HepG2 (cell line): ENCODE results near the gene IFI27. TPM values are rescaled to one million over a fixed set of nuclear protein-coding genes. Genes with fewer than 3 reads are reported as not detected.

Experiments
- ATAC-seq: fragments of 200-7000 bp; cut with Tn5 transposase; 3 replicates; pipeline ENCODE4 v1.9.1; 2020; ENCODE audit warnings: mild to moderate bottlenecking, moderate library complexity
- BruUV-seq: library from RNA; stranded (reverse); fragments of 400-500 nt; replicated peaks from 2 replicates; lab custom pipeline; 2021; lab: Mats Ljungman, UMichigan
- CTCF ChIA-PET: fragments of 300-600 bp; formaldehyde crosslinking; extraction: SDS; loops from one replicate; lab custom pipeline; 2021; ENCODE audit warnings: low total read pairs, inconsistent platforms, low intra/inter-chr PET ratio; lab: Yijun Ruan, JAX
- POLR2A ChIA-PET: fragments of 350-600 bp; sonication (Branson Sonifier 250); formaldehyde crosslinking; loops from one replicate; lab custom pipeline; 2020; ENCODE audit warnings: antibody characterized with exemption, inconsistent platforms; lab: Yijun Ruan, JAX
- DNase-seq: peaks from one replicate; pipeline ENCODE4 v3.0.0-alpha.2; 2015; ENCODE audit warnings: low spot score
- FAIRE-seq: peaks from 3 replicates; lab custom pipeline; 2011; peaks lifted over from hg19 to GRCh38; lab: Jason Lieb, UNC
- H2AFZ ChIP-seq: one replicate; pipeline ENCODE4 v1.6.1; 2011; ENCODE audit warnings: low read length, inconsistent platforms
- H3K27ac ChIP-seq: fragments of 300-600 bp; 3 replicates; pipeline ENCODE4 v1.8.0; 2011; ENCODE audit warnings: mixed run types, mild to moderate bottlenecking, mixed read lengths, low read length, inconsistent platforms; ENCODE audit not compliant: insufficient read depth; ENCODE audit errors: extremely low read length
- H3K27me3 ChIP-seq, 2 experiments: fragments of 200-600 bp in 1 of 2; 2 replicates in 1 of 2; 3 replicates in 1 of 2; pipeline versions ENCODE4 v1.6.0 to v1.8.0; 2011; ENCODE audit warnings: low read length in 2 of 2, mild to moderate bottlenecking in 2 of 2, moderate library complexity in 2 of 2, inconsistent platforms in 1 of 2; ENCODE audit not compliant: insufficient read depth in 2 of 2, control insufficient read depth in 1 of 2
- H3K36me3 ChIP-seq, 2 experiments: fragments of 200-600 bp in 1 of 2; replicated peaks in 1 of 2; 2 replicates in 1 of 2; 3 replicates in 1 of 2; pipeline versions ENCODE4 v1.5.1 to v1.8.0; 2011; ENCODE audit warnings: low read length in 2 of 2, inconsistent platforms in 1 of 2; ENCODE audit not compliant: insufficient read depth in 2 of 2, control insufficient read depth in 1 of 2
- H3K4me1 ChIP-seq: 2 replicates; pipeline ENCODE4 v1.5.1; 2012; ENCODE audit warnings: low read length, inconsistent platforms; ENCODE audit not compliant: insufficient read depth
- H3K4me2 ChIP-seq: 2 replicates; pipeline ENCODE4 v1.6.0; 2011; ENCODE audit warnings: low read depth, low read length, inconsistent platforms
- H3K4me3 ChIP-seq, 3 experiments: fragments of 200-600 bp in 1 of 3; sonication (generic), shearing (Covaris generic) in 1 of 3; replicated peaks in 1 of 3; 2 replicates each; pipeline ENCODE4 v1.5.1; 2011 to 2016; ENCODE audit warnings: low read length in 3 of 3, inconsistent platforms in 2 of 3, low read depth in 2 of 3, mild to moderate bottlenecking in 2 of 3, control low read depth in 1 of 3, mixed read lengths in 1 of 3; ENCODE audit not compliant: insufficient read depth in 1 of 3
- H3K79me2 ChIP-seq: one replicate; pipeline ENCODE4 v1.6.1; 2011; ENCODE audit warnings: low read length, inconsistent platforms; ENCODE audit not compliant: insufficient read depth
- H3K9ac ChIP-seq: 2 replicates; pipeline ENCODE4 v1.6.0; 2011; ENCODE audit warnings: mild to moderate bottlenecking, low read depth, low read length, inconsistent platforms; ENCODE audit not compliant: insufficient read depth
- H3K9me3 ChIP-seq: 2 replicates; pipeline ENCODE4 v1.5.1; 2012; ENCODE audit warnings: mild to moderate bottlenecking, low read length
- H4K20me1 ChIP-seq: 2 replicates; pipeline ENCODE4 v1.6.0; 2011; ENCODE audit warnings: inconsistent platforms, mild to moderate bottlenecking, low read length, moderate library complexity; ENCODE audit not compliant: insufficient read depth
- ASH2L ChIP-seq: fragments of 300-600, 200-600 bp; sonication (generic); IDR thresholded peaks from 2 replicates; pipeline ENCODE4 v1.7.0; 2017; ENCODE audit warnings: low read depth, mild to moderate bottlenecking, moderate library complexity, mixed read lengths, low read length; ENCODE audit not compliant: insufficient read length
- CAMTA2 ChIP-seq: sonication (generic); formaldehyde crosslinking; IDR thresholded peaks from 2 replicates; pipeline ENCODE4 v1.4.0; 2020; ENCODE audit warnings: mild to moderate bottlenecking, missing genetic modification reagents, borderline replicate concordance
- CHCHD3 ChIP-seq: sonication (generic); formaldehyde crosslinking; IDR thresholded peaks from 2 replicates; pipeline ENCODE4 v1.8.0; 2022; ENCODE audit warnings: mild to moderate bottlenecking, missing genetic modification reagents, moderate library complexity
- DPF2 ChIP-seq: sonication (generic); formaldehyde crosslinking; IDR thresholded peaks from 2 replicates; pipeline ENCODE4 v1.4.0; 2020; ENCODE audit warnings: mild to moderate bottlenecking, low read depth, missing genetic modification reagents, borderline replicate concordance
- GATA4 ChIP-seq: sonication (generic); IDR thresholded peaks from 2 replicates; pipeline ENCODE4 v1.6.1; 2016; ENCODE audit warnings: antibody characterized with exemption, low read depth, borderline replicate concordance
- HNRNPL ChIP-seq: fragments of 200-400 bp; formaldehyde crosslinking; IDR thresholded peaks from 2 replicates; pipeline ENCODE4 v1.6.1; 2017; ENCODE audit warnings: mild to moderate bottlenecking, low read depth, low read length
- IKZF4 ChIP-seq: sonication (generic); formaldehyde crosslinking; IDR thresholded peaks from 2 replicates; pipeline ENCODE4 v1.5.1; 2020; ENCODE audit warnings: borderline replicate concordance, mild to moderate bottlenecking, low read depth, missing genetic modification reagents; ENCODE audit errors: not compliant biosample characterization
- PRMT3 ChIP-seq: sonication (generic); formaldehyde crosslinking; IDR thresholded peaks from 2 replicates; pipeline ENCODE4 v1.8.1; 2022; ENCODE audit warnings: low read depth, mild to moderate bottlenecking, moderate library complexity, missing genetic modification reagents, borderline replicate concordance
- RAD21 ChIP-seq: fragments of 450-650 bp; formaldehyde crosslinking; IDR thresholded peaks from 2 replicates; pipeline ENCODE4 v1.5.0; 2020; ENCODE audit warnings: mild to moderate bottlenecking
- RELA ChIP-seq: sonication (generic); formaldehyde crosslinking; IDR thresholded peaks from 2 replicates; pipeline ENCODE4 v1.4.0; 2020; ENCODE audit warnings: missing genetic modification reagents
- STAG1 ChIP-seq: sonication (generic); formaldehyde crosslinking; IDR thresholded peaks from 2 replicates; pipeline ENCODE4 v1.4.0; 2020; ENCODE audit warnings: missing genetic modification reagents
- TEAD2 ChIP-seq: sonication (generic); formaldehyde crosslinking; IDR thresholded peaks from 2 replicates; pipeline ENCODE4 v1.9.0; 2021; ENCODE audit warnings: missing genetic modification reagents
- TEAD3 ChIP-seq: optimal IDR thresholded peaks from 2 replicates; pipeline ENCODE3; 2016; ENCODE audit warnings: borderline replicate concordance
- ZFP41 ChIP-seq: sonication (generic); formaldehyde crosslinking; IDR thresholded peaks from 2 replicates; pipeline ENCODE4 v1.4.0; 2020; ENCODE audit warnings: mild to moderate bottlenecking, missing genetic modification reagents, borderline replicate concordance
- ZMYM4 ChIP-seq: sonication (generic); formaldehyde crosslinking; IDR thresholded peaks from 2 replicates; pipeline ENCODE4 v1.8.1; 2023; ENCODE audit warnings: mild to moderate bottlenecking, missing genetic modification reagents
- ZNF326 ChIP-seq: sonication (generic); formaldehyde crosslinking; IDR thresholded peaks from 2 replicates; pipeline ENCODE4 v1.4.0; 2020; ENCODE audit warnings: missing genetic modification reagents, borderline replicate concordance
- ZNF331 ChIP-seq: sonication (generic); formaldehyde crosslinking; IDR thresholded peaks from 2 replicates; pipeline ENCODE4 v1.4.0; 2020; ENCODE audit warnings: missing genetic modification reagents
- ZNF33B ChIP-seq: sonication (generic); formaldehyde crosslinking; IDR thresholded peaks from 2 replicates; pipeline ENCODE4 v1.5.1; 2020; ENCODE audit warnings: mild to moderate bottlenecking, missing genetic modification reagents
- ZNF441 ChIP-seq: sonication (generic); formaldehyde crosslinking; IDR thresholded peaks from 2 replicates; pipeline ENCODE4 v1.7.0; 2021; ENCODE audit warnings: missing genetic modification reagents, borderline replicate concordance
- ZNF547 ChIP-seq: sonication (generic); formaldehyde crosslinking; IDR thresholded peaks from 2 replicates; pipeline ENCODE4 v1.5.1; 2020; ENCODE audit warnings: mild to moderate bottlenecking, missing genetic modification reagents
- ZNF567 ChIP-seq: sonication (generic); formaldehyde crosslinking; IDR thresholded peaks from 2 replicates; pipeline ENCODE4 v1.8.1; 2023; ENCODE audit warnings: mild to moderate bottlenecking, missing genetic modification reagents, borderline replicate concordance
- ZNF652 ChIP-seq: IDR thresholded peaks from 2 replicates; pipeline ENCODE4 v1.6.1; 2016; ENCODE audit warnings: low read depth, borderline replicate concordance
- ZNF720 ChIP-seq: sonication (generic); formaldehyde crosslinking; IDR thresholded peaks from 2 replicates; pipeline ENCODE4 v1.4.0; 2020; ENCODE audit warnings: missing genetic modification reagents
- ZSCAN30 ChIP-seq: sonication (generic); formaldehyde crosslinking; IDR thresholded peaks from 2 replicates; pipeline ENCODE4 v1.5.0; 2020; ENCODE audit warnings: mild to moderate bottlenecking, missing genetic modification reagents
- WGBS: methylation state at CpG from one replicate; pipeline ENCODE4 v1.1.6; 2017; ENCODE audit warnings: low lambda C conversion rate; 5-methylcytosine and 5-hydroxymethylcytosine counted together
- in situ Hi-C: cut with HindIII; loops from 2 replicates; pipeline ENCODE4 v1.10.0; 2017; ENCODE audit warnings: low pct_unique_long_range_greater_than_20kb; ENCODE audit not compliant: extremely low pct_ligation_motif_present
- intact Hi-C: fragments of 100-400 bp; cut with micrococcal nuclease; formaldehyde crosslinking; loops from one replicate; pipeline ENCODE4 v1.10.0; 2022; ENCODE audit not compliant: unreplicated experiment
- polyA plus RNA-seq, 8 experiments: library from polyadenylated mRNA; depleted of rRNA in 3 of 8; stranded (reverse) in 7 of 8; unstranded in 1 of 8; fragments of >200 nt; fragmentation: Illumina TruSeq in 4 of 8; extraction: Trizol in 4 of 8; gene quantifications; 2 replicates each; pipeline versions ENCODE4 v1.2.1 to v1.2.3, GENCODE V29; 2011 to 2016; ENCODE audit warnings: low read depth in 4 of 8, missing spikeins in 1 of 8, mixed read lengths in 1 of 8; ENCODE audit not compliant: insufficient read depth in 1 of 8
- total RNA-seq, 5 experiments: library from RNA; depleted of rRNA; stranded (reverse); fragments of >200 nt; fragmentation: Illumina TruSeq; extraction: Trizol; gene quantifications; 2 replicates each; pipeline ENCODE4 v1.2.3, GENCODE V29; 2016; ENCODE audit warnings: low read depth in 1 of 5
- TF ChIP-seq, protein P1 (sequence below): sonication (generic); formaldehyde crosslinking; IDR thresholded peaks from 2 replicates; pipeline ENCODE4 v1.4.0; 2020; ENCODE audit warnings: mild to moderate bottlenecking, missing genetic modification reagents
- TF ChIP-seq, protein P2 (sequence below): sonication (generic); formaldehyde crosslinking; IDR thresholded peaks from 2 replicates; pipeline ENCODE4 v1.5.0; 2020; ENCODE audit warnings: mild to moderate bottlenecking, missing genetic modification reagents, moderate library complexity

Gene IFI27
- total and polyA plus RNA-seq, 2 of the 13 experiments (the other 11 are each of a cell fraction or from before 2014, with no cell fraction given) = 1.2 to 1.7 TPM

- Histone ChIP-seq H3K27me3 (peaks cover 2 to 20% of the 10 kb centered on the region in 2 experiments; a peak in 3 of 5 replicates), H2AFZ (no peak overlapping the region), H3K4me3 (no peak overlapping the region), H4K20me1 (no peaks in the 10 kb centered on the region), H3K79me2 (no peaks in the 10 kb centered on the region), H3K9me3 (no peaks in the 10 kb centered on the region), H3K4me1 (peaks cover 41% of the 10 kb centered on the region), H3K9ac (no peak overlapping the region), H3K27ac (no peak overlapping the region), H3K36me3 (no peaks in the 10 kb centered on the region), H3K4me2 (no peak overlapping the region)
- in situ Hi-C loops = no loop called here
- no peak for FAIRE-seq
- ATAC-seq = peak; percentile 88
- ChIA-PET POLR2A (no interaction called here), CTCF (interaction anchor here (1.3 kb wide), 1 partner anchor 106 kb away, joined by 5 read pairs; no protein-coding TSS in a partner anchor)
- BruUV-seq = no TSS peak
- WGBS = 18% methylated on average over 3 of the region's 3 CpGs
- peak; percentile 28 for DNase-seq
- intact Hi-C loops = no loop called here
- TF ChIP-seq RELA (no peak), ZMYM4 (CRISPR knock-in tag) (no peak), ZNF567 (CRISPR knock-in tag) (no peak), ZNF441 (CRISPR knock-in tag) (no peak), ZNF720 (CRISPR knock-in tag) (no peak), CAMTA2 (CRISPR knock-in tag) (no peak), ASH2L (no peak), STAG1 (peak; percentile 61), TEAD3 (CRISPR knock-in tag) (peak; percentile 55), PRMT3 (no peak), DPF2 (CRISPR knock-in tag) (no peak), GATA4 (no peak), ZSCAN30 (CRISPR knock-in tag) (no peak), ZNF652 (no peak), ZNF331 (no peak), HNRNPL (no peak), ZNF33B (no peak), ZNF547 (CRISPR knock-in tag) (no peak), ZFP41 (no peak), TEAD2 (no peak), ZNF326 (CRISPR knock-in tag) (no peak), IKZF4 (no peak), CHCHD3 (no peak), RAD21 (CRISPR knock-in tag) (peak; percentile 11; the same call in 1 of the 2 replicates)
- TF ChIP-seq, protein P1, sequence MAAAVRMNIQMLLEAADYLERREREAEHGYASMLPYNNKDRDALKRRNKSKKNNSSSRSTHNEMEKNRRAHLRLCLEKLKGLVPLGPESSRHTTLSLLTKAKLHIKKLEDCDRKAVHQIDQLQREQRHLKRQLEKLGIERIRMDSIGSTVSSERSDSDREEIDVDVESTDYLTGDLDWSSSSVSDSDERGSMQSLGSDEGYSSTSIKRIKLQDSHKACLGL (CRISPR knock-in tag) = no peak
- TF ChIP-seq, protein P2, sequence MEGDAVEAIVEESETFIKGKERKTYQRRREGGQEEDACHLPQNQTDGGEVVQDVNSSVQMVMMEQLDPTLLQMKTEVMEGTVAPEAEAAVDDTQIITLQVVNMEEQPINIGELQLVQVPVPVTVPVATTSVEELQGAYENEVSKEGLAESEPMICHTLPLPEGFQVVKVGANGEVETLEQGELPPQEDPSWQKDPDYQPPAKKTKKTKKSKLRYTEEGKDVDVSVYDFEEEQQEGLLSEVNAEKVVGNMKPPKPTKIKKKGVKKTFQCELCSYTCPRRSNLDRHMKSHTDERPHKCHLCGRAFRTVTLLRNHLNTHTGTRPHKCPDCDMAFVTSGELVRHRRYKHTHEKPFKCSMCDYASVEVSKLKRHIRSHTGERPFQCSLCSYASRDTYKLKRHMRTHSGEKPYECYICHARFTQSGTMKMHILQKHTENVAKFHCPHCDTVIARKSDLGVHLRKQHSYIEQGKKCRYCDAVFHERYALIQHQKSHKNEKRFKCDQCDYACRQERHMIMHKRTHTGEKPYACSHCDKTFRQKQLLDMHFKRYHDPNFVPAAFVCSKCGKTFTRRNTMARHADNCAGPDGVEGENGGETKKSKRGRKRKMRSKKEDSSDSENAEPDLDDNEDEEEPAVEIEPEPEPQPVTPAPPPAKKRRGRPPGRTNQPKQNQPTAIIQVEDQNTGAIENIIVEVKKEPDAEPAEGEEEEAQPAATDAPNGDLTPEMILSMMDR (CRISPR knock-in tag) = peak; percentile 64
These were observed 32.7 kb downstream of the IFI27 start for GRCh38 chr14:94143239-94143638.
